Measurements from ENCODE around the gene HOXA13.

DNA sequence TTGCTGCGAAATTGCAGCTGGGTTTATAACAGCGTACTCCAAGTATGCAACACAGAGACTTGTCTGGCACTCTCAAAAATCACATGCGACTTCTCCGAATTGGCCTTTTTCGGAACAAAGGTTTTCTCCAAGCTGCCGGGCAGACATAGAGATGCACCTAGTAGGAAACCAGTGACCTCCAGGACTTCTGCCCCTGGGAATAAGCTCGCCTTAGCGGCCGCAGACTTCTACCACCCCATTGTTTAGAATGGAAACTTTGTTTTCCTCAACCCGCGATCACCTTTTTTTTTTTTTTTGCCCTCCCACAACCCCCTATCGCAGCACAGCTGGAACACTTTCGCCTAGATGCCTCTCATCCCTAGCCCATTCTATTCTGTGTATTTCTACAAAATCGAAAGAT lies 20.9 kb downstream of the HOXA13 start:
- TF ChIP-seq, protein P1, sequence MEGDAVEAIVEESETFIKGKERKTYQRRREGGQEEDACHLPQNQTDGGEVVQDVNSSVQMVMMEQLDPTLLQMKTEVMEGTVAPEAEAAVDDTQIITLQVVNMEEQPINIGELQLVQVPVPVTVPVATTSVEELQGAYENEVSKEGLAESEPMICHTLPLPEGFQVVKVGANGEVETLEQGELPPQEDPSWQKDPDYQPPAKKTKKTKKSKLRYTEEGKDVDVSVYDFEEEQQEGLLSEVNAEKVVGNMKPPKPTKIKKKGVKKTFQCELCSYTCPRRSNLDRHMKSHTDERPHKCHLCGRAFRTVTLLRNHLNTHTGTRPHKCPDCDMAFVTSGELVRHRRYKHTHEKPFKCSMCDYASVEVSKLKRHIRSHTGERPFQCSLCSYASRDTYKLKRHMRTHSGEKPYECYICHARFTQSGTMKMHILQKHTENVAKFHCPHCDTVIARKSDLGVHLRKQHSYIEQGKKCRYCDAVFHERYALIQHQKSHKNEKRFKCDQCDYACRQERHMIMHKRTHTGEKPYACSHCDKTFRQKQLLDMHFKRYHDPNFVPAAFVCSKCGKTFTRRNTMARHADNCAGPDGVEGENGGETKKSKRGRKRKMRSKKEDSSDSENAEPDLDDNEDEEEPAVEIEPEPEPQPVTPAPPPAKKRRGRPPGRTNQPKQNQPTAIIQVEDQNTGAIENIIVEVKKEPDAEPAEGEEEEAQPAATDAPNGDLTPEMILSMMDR (tag by site-specific recombination; IDR thresholded peaks at IDR 0.05): no peak
- TF ChIP-seq, protein P2, sequence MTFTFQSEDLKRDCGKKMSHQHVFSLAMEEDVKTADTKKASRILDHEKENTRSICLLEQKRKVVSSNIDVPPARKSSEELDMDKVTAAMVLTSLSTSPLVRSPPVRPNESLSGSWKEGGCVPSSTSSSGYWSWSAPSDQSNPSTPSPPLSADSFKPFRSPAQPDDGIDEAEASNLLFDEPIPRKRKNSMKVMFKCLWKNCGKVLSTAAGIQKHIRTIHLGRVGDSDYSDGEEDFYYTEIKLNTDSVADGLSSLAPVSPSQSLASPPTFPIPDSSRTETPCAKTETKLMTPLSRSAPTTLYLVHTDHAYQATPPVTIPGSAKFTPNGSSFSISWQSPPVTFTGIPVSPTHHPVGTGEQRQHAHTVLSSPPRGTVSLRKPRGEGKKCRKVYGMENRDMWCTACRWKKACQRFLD (tag by site-specific recombination; IDR thresholded peaks at IDR 0.05): no peak
- no peak for TF ChIP-seq YY1 (tag by site-specific recombination; IDR thresholded peaks at IDR 0.05)
